Adrenal gland (tissue), 12 donors: ENCODE data around the gene TP53AIP1. TPM values are rescaled to one million over a fixed set of nuclear protein-coding genes. Genes with fewer than 3 reads are reported as not detected.

ENCODE experiments used
- DNase-seq, 7 donors: peaks; one replicate each; pipeline ENCODE4 v3.0.0-alpha.2; 2019 to 2020
- H3K27ac ChIP-seq, 5 donors: fragments of 200-600 bp; sonication (generic) in 4 of 5; 1 replicate in 3 of 5; 2 replicates in 2 of 5; pipeline versions ENCODE4 v1.5.1 to v1.8.0; 2016 to 2020; ENCODE audit warnings: mild to moderate bottlenecking in 1 of 5
- H3K27me3 ChIP-seq: fragments of 200-600 bp; 2 replicates; pipeline ENCODE4 v1.8.0; 2021
- H3K36me3 ChIP-seq, 2 donors: fragments of 200-600 bp; replicated peaks in 1 of 2; 1 replicate in 1 of 2; 2 replicates in 1 of 2; pipeline versions ENCODE4 v1.5.1 to v1.8.0; 2018 to 2022
- H3K4me1 ChIP-seq, 2 donors: fragments of 200-600 bp; replicated peaks in 1 of 2; 1 replicate in 1 of 2; 2 replicates in 1 of 2; pipeline versions ENCODE4 v1.5.1 to v1.8.0; 2018 to 2021
- H3K4me3 ChIP-seq, 4 donors: fragments of 200-600 bp; sonication (generic) in 3 of 4; one replicate each; pipeline ENCODE4 v1.5.1; 2016 to 2018
- H3K9me3 ChIP-seq, 3 donors: fragments of 200-600 bp; sonication (generic) in 1 of 3; replicated peaks in 1 of 3; 1 replicate in 2 of 3; 2 replicates in 1 of 3; pipeline versions ENCODE4 v1.5.1 to v1.8.0; 2016 to 2021
- POLR2A ChIP-seq, 2 donors: fragments of 450-650 bp; IDR thresholded peaks; one replicate each; pipeline ENCODE4 v1.6.1; 2017; ENCODE audit warnings: antibody characterized with exemption in 2 of 2, mild to moderate bottlenecking in 2 of 2, moderate library complexity in 1 of 2
- WGBS, 4 donors: extraction: QIAGEN DNeasy Blood & Tissue Kit in 2 of 4; methylation state at CpG; one replicate each; pipeline versions ENCODE4 v1.1.5 to v1.1.7; 2013 to 2017; 5-methylcytosine and 5-hydroxymethylcytosine counted together
- intact Hi-C, 2 donors: fragments of 100-400 bp; cut with DNase I; formaldehyde crosslinking; loops; one replicate each; pipeline versions ENCODE4 v1.14.1 to v1.15.0; 2022 to 2023
- polyA plus RNA-seq, 3 donors: library from polyadenylated mRNA; stranded (reverse); fragments of 200-250 nt in 2 of 3; fragments of 350-450 nt in 1 of 3; fragmentation: Illumina TruSeq in 1 of 3; extraction: RNeasy Lipid Tissue Mini Kit (QIAGEN cat#74804) in 1 of 3; gene quantifications; one replicate each; pipeline ENCODE4 v1.2.3, GENCODE V29; 2013 to 2014
- total RNA-seq, 9 donors: library from RNA; depleted of rRNA in 4 of 9; stranded (reverse); fragments of >200 nt in 4 of 9; fragments of 120-200 nt in 1 of 9; fragmentation: NEBNext Ultra II Directional in 1 of 9; extraction: Animal tissue kit (Norgen Biotek cat#: 25700) in 1 of 9; gene quantifications; one replicate each; pipeline versions ENCODE4 v1.1.0 to v1.2.4, GENCODE V29; 2013 to 2023
- TF ChIP-seq, protein P1 (sequence below), 6 experiments: fragments of 450-650 bp in 4 of 6; fragments of 200-600 bp in 2 of 6; sonication (generic) in 1 of 6; IDR thresholded peaks; 1 replicate in 5 of 6; 2 replicates in 1 of 6; pipeline versions ENCODE4 v1.5.1 to v1.8.0; 2016 to 2021; ENCODE audit warnings: antibody characterized with exemption in 6 of 6, mild to moderate bottlenecking in 2 of 6, moderate library complexity in 1 of 6
- donor health status: healthy with polysubstance abuse.
- donor health status: Bipolar disorder and iron deficiency.
- donor health status: DM: yes; HTN: yes; CAD: no.
- donor health status: DM: no; HTN: no; CAD: no.
- donor health status: DM: no; HTN: no; CAD: no.
- donor health status: DM: yes; HTN: yes; CAD: no.

Gene TP53AIP1
- total and polyA plus RNA-seq, 12 donors: 0.11 to 1.7 (median 0.30) TPM; not detected in 2

DNA sequence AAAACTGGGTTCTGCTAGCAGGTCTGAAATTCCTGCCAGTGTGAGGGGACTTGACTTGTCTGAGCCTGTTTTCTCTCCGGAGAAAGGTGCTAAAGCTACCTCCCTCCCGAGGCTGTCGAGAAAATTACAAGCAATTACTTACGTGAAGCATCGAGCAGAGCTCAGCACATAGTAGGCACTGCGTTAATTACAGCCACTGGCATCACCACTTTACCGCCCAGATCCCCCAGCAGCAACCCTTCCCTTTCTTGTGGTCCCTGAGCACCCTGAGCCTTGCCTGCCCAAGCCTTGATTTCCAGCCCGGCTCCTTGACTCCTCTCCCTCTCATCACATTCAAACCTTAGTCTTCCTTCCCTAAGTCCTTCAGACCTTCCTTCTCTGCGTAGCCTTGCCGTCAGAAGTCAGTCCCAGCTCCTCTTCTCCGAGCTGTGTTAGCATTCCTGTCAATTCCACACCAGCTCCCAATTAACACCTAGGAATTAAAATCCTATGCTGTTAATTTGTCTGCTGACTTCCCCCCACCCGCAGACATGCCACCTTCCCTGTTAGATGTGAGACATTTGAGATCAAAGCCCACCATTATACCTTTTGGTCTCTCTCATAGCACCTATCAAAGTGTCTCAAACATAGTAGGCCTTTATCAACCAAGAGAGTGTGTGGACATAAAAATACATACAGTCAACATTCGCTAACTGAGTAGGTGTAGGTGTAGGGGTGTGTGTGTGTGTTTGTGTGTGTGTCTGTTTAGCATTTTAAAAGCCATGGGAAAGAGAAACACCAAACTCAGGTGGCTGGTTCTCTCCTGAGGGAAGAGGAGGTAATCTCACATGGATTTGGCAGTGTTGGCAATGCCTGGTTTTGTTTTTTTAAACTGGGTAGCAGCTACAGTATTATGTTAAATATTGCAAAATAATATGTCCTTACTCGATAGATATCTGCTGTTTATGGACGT, 54.4 kb downstream of the TP53AIP1 start:
- no peak for DNase-seq
- Histone ChIP-seq H3K27me3 (no peaks in the 10 kb centered on the region), H3K4me3 (no peak overlapping the region), H3K27ac (no peak overlapping the region), H3K36me3 (no peaks in the 10 kb centered on the region), H3K4me1 (peaks cover 22 to 23% of the 10 kb centered on the region in 2 donors), H3K9me3 (no peaks in the 10 kb centered on the region)
- intact Hi-C loops: loop anchor here in 1 of 2 donors (10.0 kb wide), 1 partner anchor 436 kb away; no protein-coding TSS in a partner anchor
- 83 to 92% (median 89%) methylated on average over 15 of the region's 15 CpGs for WGBS, 4 donors
- TF ChIP-seq, protein P1, sequence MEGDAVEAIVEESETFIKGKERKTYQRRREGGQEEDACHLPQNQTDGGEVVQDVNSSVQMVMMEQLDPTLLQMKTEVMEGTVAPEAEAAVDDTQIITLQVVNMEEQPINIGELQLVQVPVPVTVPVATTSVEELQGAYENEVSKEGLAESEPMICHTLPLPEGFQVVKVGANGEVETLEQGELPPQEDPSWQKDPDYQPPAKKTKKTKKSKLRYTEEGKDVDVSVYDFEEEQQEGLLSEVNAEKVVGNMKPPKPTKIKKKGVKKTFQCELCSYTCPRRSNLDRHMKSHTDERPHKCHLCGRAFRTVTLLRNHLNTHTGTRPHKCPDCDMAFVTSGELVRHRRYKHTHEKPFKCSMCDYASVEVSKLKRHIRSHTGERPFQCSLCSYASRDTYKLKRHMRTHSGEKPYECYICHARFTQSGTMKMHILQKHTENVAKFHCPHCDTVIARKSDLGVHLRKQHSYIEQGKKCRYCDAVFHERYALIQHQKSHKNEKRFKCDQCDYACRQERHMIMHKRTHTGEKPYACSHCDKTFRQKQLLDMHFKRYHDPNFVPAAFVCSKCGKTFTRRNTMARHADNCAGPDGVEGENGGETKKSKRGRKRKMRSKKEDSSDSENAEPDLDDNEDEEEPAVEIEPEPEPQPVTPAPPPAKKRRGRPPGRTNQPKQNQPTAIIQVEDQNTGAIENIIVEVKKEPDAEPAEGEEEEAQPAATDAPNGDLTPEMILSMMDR (IDR thresholded peaks at IDR 0.05): no peak
- no peak for TF ChIP-seq POLR2A (IDR thresholded peaks at IDR 0.05)

DNA sequence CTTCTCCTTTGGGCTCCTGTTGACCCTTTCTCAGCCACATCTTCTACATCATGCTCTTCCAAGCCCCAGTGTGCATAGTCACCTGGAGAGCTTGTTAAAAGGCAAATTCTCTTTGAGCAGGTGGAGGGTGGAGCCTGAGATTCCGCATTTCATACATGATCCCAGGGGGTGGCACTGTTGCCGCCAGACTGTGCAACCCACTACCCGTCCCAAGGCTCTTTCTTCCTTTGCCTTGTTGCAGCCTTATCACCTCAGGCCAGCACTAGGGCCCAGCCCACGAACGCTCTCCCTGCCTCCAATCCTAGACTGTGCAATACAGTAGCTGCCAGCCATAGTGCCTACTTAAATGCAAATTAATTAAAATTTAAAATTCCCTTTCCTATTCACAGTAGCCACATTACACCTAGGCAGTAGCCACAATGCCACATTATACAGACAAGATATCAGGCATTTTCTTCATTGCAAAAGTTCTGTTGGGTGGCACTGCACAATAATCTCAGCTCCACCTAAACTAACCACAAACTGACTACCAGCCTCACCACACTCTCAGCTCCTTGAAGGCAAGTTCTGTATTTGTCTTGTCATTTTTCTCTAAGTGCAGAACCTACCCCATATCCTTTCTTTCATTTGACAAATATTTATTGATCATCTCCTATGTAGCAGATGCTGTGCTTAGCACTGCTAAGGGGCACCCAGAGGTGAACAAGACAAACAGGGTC, 56.1 kb downstream of the TP53AIP1 start:
- H3K4me1 ChIP-seq: peaks cover 7 to 10% of the 10 kb centered on the region in 2 donors
- no peak overlapping the region for H3K4me3 ChIP-seq
- TF ChIP-seq POLR2A (IDR thresholded peaks at IDR 0.05): no peak
- TF ChIP-seq, protein P1 (IDR thresholded peaks at IDR 0.05): peak in 4 of 6 experiments; percentile 13 to 31 (median 22)
- DNase-seq: peak in 4 of 7 donors; percentile 27 to 66 (median 46)
- WGBS, 4 donors: 34 to 65% (median 52%) methylated on average over 5 of the region's 5 CpGs
- intact Hi-C loops: loop anchor here in 1 of 2 donors (10.0 kb wide), 1 partner anchor 438 kb away; no protein-coding TSS in a partner anchor
- no peaks in the 10 kb centered on the region for H3K36me3 ChIP-seq
- no peaks in the 10 kb centered on the region for H3K9me3 ChIP-seq
- H3K27ac ChIP-seq: no peak overlapping the region
- no peaks in the 10 kb centered on the region for H3K27me3 ChIP-seq

Other genes with a start within 250 kb of the TP53AIP1 start
- 10 to 100 TPM in 5 of 9 donors, 1 to 10 TPM in 4; 2.4 to 21.3 (median 16.8) TPM for gene FLI1, start 248.8 kb downstream of the TP53AIP1 start, total RNA-seq
- gene FLI1, start 248.8 kb downstream of the TP53AIP1 start, polyA plus RNA-seq: 1 to 10 TPM; 5.2 to 9.7 (median 5.8) TPM
- under 1 TPM in 1 of 9 donors, not detected in 8; 0.06 TPM for gene KCNJ1, start 75.6 kb downstream of the TP53AIP1 start, total RNA-seq
- under 1 TPM in 2 of 3 donors, not detected in 1; 0.16 to 0.17 TPM for gene KCNJ1, start 75.6 kb downstream of the TP53AIP1 start, polyA plus RNA-seq
- gene KCNJ5, start 51.5 kb downstream of the TP53AIP1 start, total RNA-seq: 100 to 1,000 TPM in 5 of 9 donors, 10 to 100 TPM in 4; 45.2 to 299 (median 115) TPM
- gene KCNJ5, start 51.5 kb downstream of the TP53AIP1 start, polyA plus RNA-seq: 10 to 100 TPM; 37.1 to 53.8 (median 44.5) TPM
- 10 to 100 TPM; 18.9 to 50.4 (median 27.7) TPM for gene ARHGAP32, start 249.5 kb upstream of the TP53AIP1 start, total RNA-seq
- gene ARHGAP32, start 249.5 kb upstream of the TP53AIP1 start, polyA plus RNA-seq: 10 to 100 TPM in 1 of 3 donors, 1 to 10 TPM in 2; 4.0 to 23.4 (median 6.8) TPM